Gastroesophageal sphincter (tissue), 4 donors: ENCODE measurements around the gene SSH2. TPM values are rescaled to one million over a fixed set of nuclear protein-coding genes. Genes with fewer than 3 reads are reported as not detected.

Experiments
- ATAC-seq: fragments of 150-250 bp; one replicate; pipeline ENCODE4 v1.9.1; 2016; ENCODE audit warnings: mild to moderate bottlenecking, moderate library complexity
- H3K27ac ChIP-seq, 4 donors: fragments of 200-600 bp; sonication (generic) in 3 of 4; 1 replicate in 3 of 4; 2 replicates in 1 of 4; pipeline ENCODE4 v1.5.1; 2016 to 2019
- H3K27me3 ChIP-seq: fragments of 200-600 bp; sonication (generic); one replicate; pipeline ENCODE4 v1.5.1; 2019
- H3K36me3 ChIP-seq, 2 donors: fragments of 200-600 bp; sonication (generic); one replicate each; pipeline ENCODE4 v1.5.1; 2019; ENCODE audit warnings: control low read depth in 1 of 2
- H3K4me1 ChIP-seq, 3 donors: fragments of 200-600 bp; sonication (generic); 1 replicate in 2 of 3; 2 replicates in 1 of 3; pipeline ENCODE4 v1.5.1; 2016 to 2019; ENCODE audit warnings: control low read depth in 2 of 3
- H3K4me3 ChIP-seq, 2 donors: fragments of 200-600 bp; sonication (generic); one replicate each; pipeline ENCODE4 v1.5.1; 2019; ENCODE audit warnings: mild to moderate bottlenecking in 1 of 2, moderate library complexity in 1 of 2
- H3K9me3 ChIP-seq, 3 donors: fragments of 200-600 bp; sonication (generic); one replicate each; pipeline ENCODE4 v1.5.1; 2017 to 2019; ENCODE audit warnings: control low read depth in 2 of 3
- CTCF ChIP-seq, 4 experiments: fragments of 200-600 bp in 2 of 4; fragments of 450-650 bp in 2 of 4; sonication (generic) in 1 of 4; IDR thresholded peaks; one replicate each; pipeline ENCODE4 v1.5.1; 2017 to 2019; ENCODE audit warnings: antibody characterized with exemption in 4 of 4, mild to moderate bottlenecking in 2 of 4, moderate library complexity in 2 of 4
- EP300 ChIP-seq: sonication (generic); formaldehyde crosslinking; IDR thresholded peaks from one replicate; pipeline ENCODE4 v1.6.1; 2017; ENCODE audit warnings: antibody characterized with exemption, mild to moderate bottlenecking
- POLR2A ChIP-seq, 2 donors: fragments of 450-650 bp; IDR thresholded peaks; one replicate each; pipeline ENCODE4 v1.6.1; 2017; ENCODE audit warnings: antibody characterized with exemption in 2 of 2, mild to moderate bottlenecking in 2 of 2, moderate library complexity in 1 of 2
- POLR2AphosphoS5 ChIP-seq: sonication (generic); formaldehyde crosslinking; IDR thresholded peaks from one replicate; pipeline ENCODE4 v1.6.1; 2017; ENCODE audit warnings: antibody characterized with exemption
- WGBS, 2 donors: methylation state at CpG; one replicate each; pipeline ENCODE4 v1.1.5; 2018; ENCODE audit warnings: low coverage in 1 of 2; 5-methylcytosine and 5-hydroxymethylcytosine counted together
- total RNA-seq, 4 donors: library from RNA; depleted of rRNA; stranded (reverse); fragments of >200 nt; gene quantifications; one replicate each; pipeline ENCODE4 v1.1.0, GENCODE V29; 2016

SSH2 gene
- total RNA-seq, 4 donors from 2014 or later = 16.0 to 39.7 (median 24.9) TPM

DNA sequence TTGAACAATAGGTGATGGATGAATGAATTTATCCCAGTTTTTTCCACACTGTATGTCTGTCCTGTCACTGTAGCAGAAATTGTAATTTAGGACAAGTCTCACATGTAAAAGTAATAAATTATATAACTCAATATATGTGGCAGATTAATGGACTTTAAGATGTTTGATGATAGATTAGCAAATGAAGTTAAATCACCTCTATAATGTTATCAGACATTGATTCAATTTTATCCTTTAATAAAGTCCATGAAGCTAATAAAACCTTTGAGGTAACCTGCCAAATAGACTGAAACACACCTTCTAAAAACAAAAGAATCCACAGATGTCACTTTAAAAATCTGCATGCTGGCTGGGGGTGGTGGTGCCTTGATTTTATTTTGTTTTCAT lies 224.0 kb downstream of the SSH2 start:
- TF ChIP-seq POLR2A (IDR thresholded peaks at IDR 0.05) = no peak
- TF ChIP-seq POLR2AphosphoS5 = no peak
- no peak for TF ChIP-seq EP300
- TF ChIP-seq CTCF (IDR thresholded peaks at IDR 0.05) = no peak

DNA sequence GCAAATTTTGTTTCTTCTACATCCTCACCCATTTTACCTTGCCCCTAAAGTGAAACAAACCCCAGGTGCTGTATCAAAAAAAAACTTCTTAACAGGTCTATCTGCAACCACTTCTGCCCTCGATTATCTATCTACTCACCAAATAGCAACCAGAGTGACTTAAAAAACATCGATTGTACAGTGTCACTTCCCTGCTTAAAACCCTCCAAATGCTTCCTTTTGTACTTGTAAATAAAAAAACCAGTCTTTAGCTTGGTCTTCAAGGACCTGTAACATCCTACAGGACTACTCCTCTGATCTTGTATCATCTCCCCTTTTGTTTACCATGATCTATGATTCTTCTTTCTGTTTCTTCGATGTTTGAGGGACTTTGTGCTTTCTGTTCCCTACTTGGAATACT lies 224.6 kb downstream of the SSH2 start:
- 66 to 82% methylated on average over 3 of the region's 3 CpGs for WGBS, 2 donors
- no peak for ATAC-seq
- Histone ChIP-seq H3K27me3 (no peaks in the 10 kb centered on the region), H3K9me3 (no peaks in the 10 kb centered on the region), H3K36me3 (peaks cover 0 to 23% of the 10 kb centered on the region in 2 donors), H3K4me3 (no peak overlapping the region), H3K4me1 (peaks cover under 1 to 37% (median 5%) of the 10 kb centered on the region in 3 donors), H3K27ac (peak overlapping the region in 2 of 4 donors; percentile 21 to 48)
- no peak for TF ChIP-seq EP300
- no peak for TF ChIP-seq POLR2A (IDR thresholded peaks at IDR 0.05)
- no peak for TF ChIP-seq POLR2AphosphoS5

More for the DNA sequence above, 224.0 kb downstream of the SSH2 start:
- H3K27ac ChIP-seq = peak overlapping the region in 3 of 4 donors; percentile 15 to 48 (median 44)
- H3K4me1 ChIP-seq = peaks cover 7 to 44% (median 9%) of the 10 kb centered on the region in 3 donors
- no peaks in the 10 kb centered on the region for H3K9me3 ChIP-seq
- no peak overlapping the region for H3K4me3 ChIP-seq
- ATAC-seq = no peak
- H3K27me3 ChIP-seq = no peaks in the 10 kb centered on the region
- H3K36me3 ChIP-seq = peaks cover 0 to 19% of the 10 kb centered on the region in 2 donors

DNA sequence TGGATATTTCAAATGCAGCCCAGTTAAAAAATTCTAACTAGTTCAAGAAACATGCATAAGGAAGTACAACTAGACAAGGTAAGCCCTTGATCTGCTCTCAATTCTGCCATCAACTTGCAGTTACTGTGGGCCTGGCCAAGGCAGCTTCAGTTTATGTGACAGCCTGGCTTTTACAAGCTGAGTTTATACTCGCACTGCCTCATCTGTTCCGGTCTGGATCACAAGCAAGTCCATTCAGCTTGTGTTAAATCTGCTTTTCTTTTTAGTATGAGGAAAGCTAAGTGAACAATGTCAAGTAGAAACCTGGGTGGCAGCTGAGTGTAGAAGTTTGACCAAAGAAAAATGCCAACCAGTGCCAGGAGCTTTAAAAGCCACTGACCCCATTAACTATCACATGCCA lies 230.7 kb downstream of the SSH2 start:
- Histone ChIP-seq H3K27ac (peak overlapping the region; percentile 21 to 67 (median 48)), H3K9me3 (no peaks in the 10 kb centered on the region), H3K4me1 (peaks cover 0 to 30% (median 15%) of the 10 kb centered on the region in 3 donors), H3K27me3 (no peaks in the 10 kb centered on the region), H3K4me3 (no peak overlapping the region), H3K36me3 (peaks cover 0 to 23% of the 10 kb centered on the region in 2 donors)
- TF ChIP-seq POLR2A (IDR thresholded peaks at IDR 0.05) (no peak), POLR2AphosphoS5 (peak; percentile 28)
- ATAC-seq = no peak
- 21 to 27% methylated on average over 2 of the region's 2 CpGs for WGBS, 2 donors

- Histone ChIP-seq H3K4me1 (peaks cover 0 to 30% (median 15%) of the 10 kb centered on the region in 3 donors), H3K36me3 (peaks cover 0 to 25% of the 10 kb centered on the region in 2 donors), H3K27me3 (no peaks in the 10 kb centered on the region), H3K4me3 (no peak overlapping the region), H3K27ac (peak overlapping the region in 3 of 4 donors; percentile 44 to 67 (median 53)), H3K9me3 (no peaks in the 10 kb centered on the region)
- 14% methylated on average over 1 of the region's 1 CpG; no CpG with 5 or more reads in 1 of the 2 donors for WGBS, 2 donors
- no peak for TF ChIP-seq EP300
- no peak for TF ChIP-seq POLR2AphosphoS5
- TF ChIP-seq CTCF (IDR thresholded peaks at IDR 0.05) = no peak
- no peak for TF ChIP-seq POLR2A (IDR thresholded peaks at IDR 0.05)
- no peak for ATAC-seq
These were observed 231.2 kb downstream of the SSH2 start for GRCh38 chr17:29698837-29699236.

GRCh38 chr17:29698019-29698777 lies 231.8 kb downstream of the SSH2 start:
- TF ChIP-seq EP300 = no peak
- no peak for TF ChIP-seq POLR2AphosphoS5
- no peak for ATAC-seq

DNA sequence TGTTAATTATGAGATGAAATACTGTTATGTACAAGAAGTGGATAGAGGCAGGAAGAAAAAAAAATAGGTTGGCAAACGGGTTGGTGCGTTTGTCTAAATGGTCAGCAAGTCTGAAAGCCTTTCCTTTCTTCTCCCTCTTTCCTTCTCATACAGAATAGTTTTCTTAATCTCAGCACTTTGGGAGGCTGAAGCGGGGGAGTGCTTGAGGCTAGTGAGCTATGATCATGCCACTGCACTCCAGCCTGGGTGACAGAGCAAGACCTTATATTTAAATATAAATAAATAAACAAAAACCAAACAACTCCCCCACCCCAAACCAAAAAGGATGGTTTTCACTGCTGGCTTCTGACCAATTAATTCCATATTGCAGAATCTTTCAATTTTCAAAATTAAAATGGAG lies 232.7 kb downstream of the SSH2 start:
- H3K9me3 ChIP-seq = no peaks in the 10 kb centered on the region
- H3K36me3 ChIP-seq = peaks cover 0 to 22% of the 10 kb centered on the region in 2 donors
- peaks cover 0 to 30% (median 15%) of the 10 kb centered on the region in 3 donors for H3K4me1 ChIP-seq
- H3K4me3 ChIP-seq = no peak overlapping the region
- H3K27ac ChIP-seq = no peak overlapping the region
- 75 to 82% methylated on average over 3 of the region's 3 CpGs for WGBS, 2 donors
- ATAC-seq = no peak
- TF ChIP-seq CTCF (IDR thresholded peaks at IDR 0.05) (no peak), EP300 (no peak), POLR2A (IDR thresholded peaks at IDR 0.05) (no peak), POLR2AphosphoS5 (no peak)
- no peaks in the 10 kb centered on the region for H3K27me3 ChIP-seq

More at GRCh38 chr17:29698019-29698777, 231.8 kb downstream of the SSH2 start:
- Histone ChIP-seq H3K9me3 (no peaks in the 10 kb centered on the region), H3K4me3 (no peak overlapping the region), H3K4me1 (peaks cover 0 to 30% (median 15%) of the 10 kb centered on the region in 3 donors), H3K27ac (peak overlapping the region in 2 of 4 donors; percentile 44 to 67), H3K36me3 (peaks cover 0 to 27% of the 10 kb centered on the region in 2 donors), H3K27me3 (no peaks in the 10 kb centered on the region)
- 73 to 78% methylated on average over 5 to 6 of the region's 6 CpGs for WGBS, 2 donors
